HCT116 (cell line): ENCODE results near the gene SULT6B1. TPM values are rescaled to one million over a fixed set of nuclear protein-coding genes. Genes with fewer than 3 reads are reported as not detected.

Source experiments
- ATAC-seq: fragments of 200-7000 bp; cut with Tn5 transposase; 2 replicates; pipeline ENCODE4 v1.9.1; 2020; ENCODE audit warnings: mild to moderate bottlenecking, moderate library complexity
- BruUV-seq: library from RNA; stranded (reverse); fragments of 400-500 nt; replicated peaks from 2 replicates; lab custom pipeline; 2021; lab: Mats Ljungman, UMichigan
- CTCF ChIA-PET: fragments of 300-600 bp; sonication (Branson Sonifier 250); formaldehyde crosslinking; loops from one replicate; lab custom pipeline; 2021; ENCODE audit warnings: antibody characterized with exemption; lab: Charles Lee
- POLR2A ChIA-PET: fragments of 300-600, 350-600 bp; sonication (Branson Sonifier 250); formaldehyde crosslinking; loops from one replicate; lab custom pipeline; 2021; ENCODE audit warnings: antibody characterized with exemption; lab: Charles Lee
- RAD21 ChIA-PET, 2 experiments: fragments of 300-600 bp; sonication (Branson Sonifier 250); formaldehyde crosslinking; loops; one replicate each; lab custom pipeline; 2023; ENCODE audit warnings: low total read pairs in 2 of 2; ENCODE audit not compliant: uncharacterized antibody in 2 of 2, unreplicated experiment in 2 of 2, low non-redundant PET in 1 of 2; lab: Charles Lee
- DNase-seq: peaks from one replicate; pipeline ENCODE4 v3.0.0-alpha.2; 2010; ENCODE audit warnings: low read depth, low spot score
- H2AFZ ChIP-seq: fragments of 200-600 bp; shearing (Covaris generic), sonication (generic); 2 replicates; pipeline ENCODE4 v1.6.1; 2017; ENCODE audit warnings: low read depth, mixed run types, mixed read lengths, antibody characterized with exemption, low read length; ENCODE audit not compliant: poor library complexity, severe bottlenecking
- H3K27ac ChIP-seq: 2 replicates; pipeline ENCODE4 v1.5.1; 2012; ENCODE audit warnings: low read depth, low read length
- H3K27me3 ChIP-seq: fragments of 200-600 bp; sonication (generic); 2 replicates; pipeline ENCODE4 v1.6.1; 2016; ENCODE audit warnings: mixed run types, low read length, mixed read lengths; ENCODE audit not compliant: insufficient read depth
- H3K36me3 ChIP-seq, 2 experiments: fragments of 200-500 bp in 1 of 2; fragments of 200-600 bp in 1 of 2; sonication (Bioruptor generic) in 1 of 2; sonication (generic) in 1 of 2; 2 replicates each; pipeline versions ENCODE4 v1.5.1 to v1.6.1; 2014 to 2016; ENCODE audit warnings: low read length in 2 of 2, inconsistent platforms in 1 of 2, mixed read lengths in 1 of 2, mixed run types in 1 of 2; ENCODE audit not compliant: insufficient read depth in 2 of 2, control insufficient read depth in 1 of 2
- H3K4me1 ChIP-seq, 2 experiments: fragments of 200-600 bp in 1 of 2; sonication (generic) in 1 of 2; 2 replicates each; pipeline versions ENCODE4 v1.5.1 to v1.6.1; 2012 to 2017; ENCODE audit warnings: low read length in 2 of 2, inconsistent platforms in 1 of 2, mild to moderate bottlenecking in 1 of 2, mixed read lengths in 1 of 2, mixed run types in 1 of 2, moderate library complexity in 1 of 2; ENCODE audit not compliant: insufficient read depth in 2 of 2, control insufficient read depth in 1 of 2
- H3K4me2 ChIP-seq: fragments of 200-600 bp; sonication (generic); 2 replicates; pipeline ENCODE4 v1.6.1; 2017; ENCODE audit warnings: mixed run types, low read length, mixed read lengths
- H3K4me3 ChIP-seq, 2 experiments: fragments of 200-600 bp in 1 of 2; sonication (generic) in 1 of 2; replicated peaks in 1 of 2; 2 replicates each; pipeline ENCODE4 v1.5.1; 2011 to 2016; ENCODE audit warnings: low read length in 2 of 2, control low read depth in 1 of 2, low read depth in 1 of 2, mild to moderate bottlenecking in 1 of 2, mixed read lengths in 1 of 2, mixed run types in 1 of 2
- H3K79me2 ChIP-seq: fragments of 200-600 bp; sonication (generic); 2 replicates; pipeline ENCODE4 v1.6.1; 2017; ENCODE audit warnings: mild to moderate bottlenecking, mixed run types, low read length, moderate library complexity, mixed read lengths; ENCODE audit not compliant: insufficient read depth
- H3K9ac ChIP-seq: fragments of 200-600 bp; sonication (generic); 2 replicates; pipeline ENCODE4 v1.6.1; 2016; ENCODE audit warnings: low read length, mixed read lengths
- H3K9me2 ChIP-seq: fragments of 200-600 bp; sonication (generic), shearing (Covaris generic); 2 replicates; pipeline ENCODE4 v1.6.1; 2017; ENCODE audit warnings: mixed run types, mild to moderate bottlenecking, moderate library complexity; ENCODE audit not compliant: insufficient read depth
- H3K9me3 ChIP-seq, 2 experiments: fragments of 200-500 bp in 1 of 2; fragments of 200-600 bp in 1 of 2; sonication (Bioruptor generic) in 1 of 2; sonication (generic) in 1 of 2; 2 replicates each; pipeline ENCODE4 v1.6.1; 2014 to 2017; ENCODE audit warnings: low read length in 2 of 2, mixed read lengths in 2 of 2, inconsistent platforms in 1 of 2, low read depth in 1 of 2, mild to moderate bottlenecking in 1 of 2, mixed run types in 1 of 2, moderate library complexity in 1 of 2; ENCODE audit not compliant: control insufficient read depth in 1 of 2, insufficient read depth in 1 of 2
- H4K20me1 ChIP-seq: fragments of 200-600 bp; sonication (generic), shearing (Covaris generic); 2 replicates; pipeline ENCODE4 v1.6.1; 2017; ENCODE audit warnings: mixed run types, mild to moderate bottlenecking, moderate library complexity; ENCODE audit not compliant: insufficient read depth
- ATF3 ChIP-seq: IDR thresholded peaks from 2 replicates; pipeline ENCODE4 v1.6.1; 2012
- CEBPB ChIP-seq: IDR thresholded peaks from 2 replicates; pipeline ENCODE4 v1.6.1; 2012; ENCODE audit warnings: low read depth
- EGR1 ChIP-seq: IDR thresholded peaks from 2 replicates; pipeline ENCODE4 v1.6.1; 2012; ENCODE audit warnings: low read depth
- ELF1 ChIP-seq: IDR thresholded peaks from 2 replicates; pipeline ENCODE4 v1.6.1; 2012; ENCODE audit warnings: low read depth, borderline replicate concordance
- POLR2A ChIP-seq: IDR thresholded peaks from 2 replicates; pipeline ENCODE4 v1.7.0; 2011; ENCODE audit warnings: borderline replicate concordance; ENCODE audit not compliant: insufficient read depth, insufficient read length; ENCODE audit errors: extremely low read depth
- POLR2AphosphoS5 ChIP-seq: IDR thresholded peaks from 2 replicates; pipeline ENCODE4 v1.6.1; 2011; ENCODE audit warnings: mild to moderate bottlenecking, low read depth, low read length, moderate library complexity
- REST ChIP-seq: IDR thresholded peaks from 2 replicates; pipeline ENCODE4 v1.6.1; 2012; ENCODE audit warnings: low read depth
- SIN3A ChIP-seq: IDR thresholded peaks from 2 replicates; pipeline ENCODE4 v1.6.1; 2012; ENCODE audit warnings: low read depth
- SP1 ChIP-seq: IDR thresholded peaks from 2 replicates; pipeline ENCODE4 v1.6.1; 2012; ENCODE audit warnings: low read depth
- SRF ChIP-seq: IDR thresholded peaks from 2 replicates; pipeline ENCODE4 v1.6.1; 2012; ENCODE audit warnings: low read depth
- TCF7L2 ChIP-seq: IDR thresholded peaks from 2 replicates; pipeline ENCODE4 v1.7.0; 2011; ENCODE audit warnings: borderline replicate concordance, inconsistent platforms; ENCODE audit not compliant: insufficient read depth, insufficient read length; ENCODE audit errors: extremely low read depth
- YY1 ChIP-seq: IDR thresholded peaks from 2 replicates; pipeline ENCODE4 v1.6.1; 2011; ENCODE audit warnings: low read length, low read depth, moderate library complexity, mild to moderate bottlenecking; ENCODE audit not compliant: insufficient replicate concordance; ENCODE audit errors: extremely low read depth
- ZFX ChIP-seq: fragments of 450-650 bp; IDR thresholded peaks from 2 replicates; pipeline ENCODE4 v1.6.1; 2017
- intact Hi-C: fragments of 100-400 bp; cut with micrococcal nuclease; formaldehyde crosslinking; loops from 2 replicates; pipeline ENCODE4 v1.10.0; 2022
- total RNA-seq: library from RNA; stranded (reverse); gene quantifications from one replicate; pipeline ENCODE4 v1.2.1, GENCODE V29; 2021; ENCODE audit not compliant: unreplicated experiment
- TF ChIP-seq, protein P1 (sequence below): IDR thresholded peaks from 2 replicates; pipeline ENCODE4 v1.6.1; 2012

Gene SULT6B1
- total RNA-seq, 1 experiment from 2014 or later = not detected

GRCh38 chr2:37198681-37199065, 10.2 kb upstream of the SULT6B1 start:
- no peak overlapping the region for H3K4me2 ChIP-seq
- peaks cover 7 to 17% of the 10 kb centered on the region in 2 experiments; a peak in 3 of 4 replicates for H3K4me1 ChIP-seq
- intact Hi-C loops = no loop called here
- TF ChIP-seq YY1 (no peak), CEBPB (no peak), ELF1 (no peak), SRF (no peak), POLR2AphosphoS5 (0 out of 2 replicates have a peak, but pooled peaks have one; percentile 20)
- TF ChIP-seq, all 23 proteins: peak for 1
- Histone ChIP-seq H3K79me2 (peaks cover 71% of the 10 kb centered on the region), H2AFZ (no peak overlapping the region), H3K9me2 (no peaks in the 10 kb centered on the region), H3K4me3 (no peak overlapping the region), H3K9ac (no peak overlapping the region), H3K27ac (no peak overlapping the region), H3K27me3 (no peaks in the 10 kb centered on the region), H3K9me3 (no peaks in the 10 kb centered on the region), H4K20me1 (no peaks in the 10 kb centered on the region), H3K36me3 (peaks cover 21 to 24% of the 10 kb centered on the region in 2 experiments)
- DNase-seq = no peak
- no TSS peak for BruUV-seq
- ChIA-PET CTCF (no interaction called here), POLR2A (interaction anchor here (1.2 kb wide), 1 partner anchor 9 kb away, joined by 3 read pairs; no protein-coding TSS in a partner anchor), RAD21 (no interaction called here)
- no peak for ATAC-seq

GRCh38 chr2:37196320-37197195, 8.1 kb upstream of the SULT6B1 start, which contains the start of gene CEBPZOS:
Gene CEBPZOS (plus strand): TSS chr2:37196496. CDS start chr2:37199705, 3,209 bp downstream.
- H3K9me3 ChIP-seq = no peaks in the 10 kb centered on the region
- H3K27me3 ChIP-seq = no peaks in the 10 kb centered on the region
- peaks cover 10% of the 10 kb centered on the region in 2 experiments; a peak in 3 of 4 replicates for H3K36me3 ChIP-seq
- H3K9me2 ChIP-seq = no peaks in the 10 kb centered on the region
- ATAC-seq (peak; percentile 83), DNase-seq (peak; percentile 62)
- H3K9ac ChIP-seq = peak within 1 kb of the TSS; percentile 81
- H3K4me3 ChIP-seq = peak within 1 kb of the TSS; percentile 79 to 91
- no TSS peak for BruUV-seq
- H3K27ac ChIP-seq = peak within 1 kb of the TSS; percentile 81
- ChIA-PET RAD21 (no interaction called here), CTCF (no interaction called here), POLR2A (no interaction called here)
- H3K79me2 ChIP-seq = peaks cover 52% of the 10 kb centered on the region
- intact Hi-C loops = no loop called here
- H3K4me1 ChIP-seq = peaks cover 7 to 17% of the 10 kb centered on the region in 2 experiments; a peak in 3 of 4 replicates
- H3K4me2 ChIP-seq = peak within 1 kb of the TSS; percentile 76
- peak within 1 kb of the TSS; percentile 95 for H2AFZ ChIP-seq
- H4K20me1 ChIP-seq = no peaks in the 10 kb centered on the region
- peak; percentile 81 for TF ChIP-seq EGR1
- peak; percentile 69 for TF ChIP-seq POLR2A
- peak; percentile 83 for TF ChIP-seq SIN3A
- no peak for TF ChIP-seq ATF3
- TF ChIP-seq SP1 = peak; percentile 38
- TF ChIP-seq TCF7L2 = no peak
- TF ChIP-seq REST = no peak
- TF ChIP-seq, protein P1, sequence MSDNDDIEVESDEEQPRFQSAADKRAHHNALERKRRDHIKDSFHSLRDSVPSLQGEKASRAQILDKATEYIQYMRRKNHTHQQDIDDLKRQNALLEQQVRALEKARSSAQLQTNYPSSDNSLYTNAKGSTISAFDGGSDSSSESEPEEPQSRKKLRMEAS = peak; percentile 80
- peak; percentile 98 for TF ChIP-seq POLR2AphosphoS5
- TF ChIP-seq SRF = no peak
- TF ChIP-seq ZFX = peak; percentile 97
